SK-N-MC (cell line): ENCODE measurements around the gene RBP5.

Experiments
- EZH2 ChIP-seq: fragments of 200-600 bp; sonication (generic); IDR thresholded peaks from one replicate; pipeline ENCODE4 v1.6.1; 2017; ENCODE audit warnings: antibody characterized with exemption
- POLR2AphosphoS5 ChIP-seq: IDR thresholded peaks from 2 replicates; pipeline ENCODE4 v1.6.1; 2012; ENCODE audit warnings: mild to moderate bottlenecking, low read depth, low read length, borderline replicate concordance

- TF ChIP-seq POLR2AphosphoS5 (no peak), EZH2 (no peak)
Measured at GRCh38 chr12:7093486-7093885, 35.2 kb downstream of the RBP5 start.
